SH-SY5Y (cell line): Measurements from ENCODE around the gene PIP5K1C.

ENCODE experiments used
- GATA2 ChIP-seq: IDR thresholded peaks from 2 replicates; pipeline ENCODE4 v1.6.1; 2011; ENCODE audit warnings: mild to moderate bottlenecking, low read depth, low read length
- GATA3 ChIP-seq: IDR thresholded peaks from 2 replicates; pipeline ENCODE4 v1.6.1; 2011; ENCODE audit warnings: low read depth, mild to moderate bottlenecking, low read length, moderate library complexity

- TF ChIP-seq GATA3 (no peak), GATA2 (no peak)
These were observed 99.2 kb downstream of the PIP5K1C start for GRCh38 chr19:3601021-3601420.
